GM12892 (cell line): ENCODE results near the gene CAMKMT.

ENCODE experiments used
- POLR2A ChIP-seq: IDR thresholded peaks from 2 replicates; pipeline ENCODE4 v1.6.1; 2011; ENCODE audit warnings: low read depth, low read length, control low read depth
- POLR2AphosphoS5 ChIP-seq: IDR thresholded peaks from 2 replicates; pipeline ENCODE4 v1.6.1; 2011; ENCODE audit warnings: low read depth, low read length, control low read depth
- TAF1 ChIP-seq: IDR thresholded peaks from 2 replicates; pipeline ENCODE4 v1.6.1; 2011; ENCODE audit warnings: low read depth, mild to moderate bottlenecking, control low read depth, low read length, borderline replicate concordance

- TF ChIP-seq POLR2AphosphoS5 (no peak), POLR2A (no peak), TAF1 (no peak)
Observed at GRCh38 chr2:44614940-44615339, 253.2 kb downstream of the CAMKMT start.
